GM23338 (cell line): ENCODE data around the gene DNAJB8. TPM values are rescaled to one million over a fixed set of nuclear protein-coding genes. Genes with fewer than 3 reads are reported as not detected.
A peak's percentile ranks its signal among the peaks of the same experiment; 100 is the strongest.

Experiments used
- ATAC-seq: fragments of 200-7000 bp; cut with Tn5 transposase; 3 replicates; pipeline ENCODE4 v1.9.1; 2020
- DNase-seq: peaks from one replicate; pipeline ENCODE4 v3.0.0-alpha.2; 2015; ENCODE audit warnings: low spot score
- H2AFZ ChIP-seq: fragments of 200-600 bp; sonication (generic); 2 replicates; pipeline ENCODE4 v1.8.0; 2016; ENCODE audit warnings: antibody characterized with exemption, mild to moderate bottlenecking, moderate library complexity
- H3F3A ChIP-seq: fragments of 200-600 bp; sonication (generic); replicated peaks from 2 replicates; pipeline ENCODE4 v1.8.0; 2017; ENCODE audit warnings: antibody characterized with exemption, mixed run types, low read depth
- H3K27ac ChIP-seq: fragments of 200-600 bp; sonication (generic); 2 replicates; pipeline ENCODE4 v1.6.1; 2016; ENCODE audit warnings: low read depth
- H3K27me3 ChIP-seq: fragments of 200-600 bp; sonication (generic); 2 replicates; pipeline ENCODE4 v1.8.0; 2016; ENCODE audit warnings: mild to moderate bottlenecking, mixed run types, moderate library complexity; ENCODE audit not compliant: insufficient read depth
- H3K36me3 ChIP-seq: fragments of 200-600 bp; sonication (generic); 2 replicates; pipeline ENCODE4 v1.8.0; 2016; ENCODE audit warnings: mild to moderate bottlenecking; ENCODE audit not compliant: insufficient read depth
- H3K4me1 ChIP-seq: fragments of 200-600 bp; sonication (generic); 2 replicates; pipeline ENCODE4 v1.8.0; 2016; ENCODE audit warnings: mild to moderate bottlenecking, moderate library complexity; ENCODE audit not compliant: insufficient read depth
- H3K4me2 ChIP-seq: fragments of 200-600 bp; sonication (generic); 2 replicates; pipeline ENCODE4 v1.7.1; 2017; ENCODE audit warnings: mixed run types
- H3K4me3 ChIP-seq: fragments of 200-600 bp; sonication (generic); 2 replicates; pipeline ENCODE4 v1.6.1; 2016; ENCODE audit warnings: mixed run types
- H3K79me2 ChIP-seq: fragments of 200-600 bp; sonication (generic); replicated peaks from 2 replicates; pipeline ENCODE4 v1.8.0; 2017; ENCODE audit warnings: mild to moderate bottlenecking; ENCODE audit not compliant: insufficient read depth
- H3K9me2 ChIP-seq: fragments of 200-600 bp; sonication (generic); 2 replicates; pipeline ENCODE4 v1.8.0; 2017; ENCODE audit not compliant: insufficient read depth
- H4K20me1 ChIP-seq: fragments of 200-600 bp; sonication (generic); replicated peaks from 2 replicates; pipeline ENCODE4 v1.8.0; 2017; ENCODE audit warnings: mild to moderate bottlenecking; ENCODE audit not compliant: insufficient read depth
- H3K27ac Mint-ChIP-seq: 2 replicates; pipeline ENCODE4 v1.8.0; 2020; ENCODE audit warnings: inconsistent platforms, mild to moderate bottlenecking, moderate library complexity, mixed read lengths
- H3K27me3 Mint-ChIP-seq: 3 replicates; pipeline ENCODE4 v1.8.0; 2022; ENCODE audit warnings: low read depth, mild to moderate bottlenecking, moderate library complexity, mixed read lengths, inconsistent platforms; ENCODE audit not compliant: insufficient read depth, poor library complexity
- H3K36me3 Mint-ChIP-seq: 3 replicates; pipeline ENCODE4 v1.8.0; 2021; ENCODE audit warnings: low read depth, mild to moderate bottlenecking, inconsistent platforms, moderate library complexity, mixed read lengths
- H3K4me1 Mint-ChIP-seq: 3 replicates; pipeline ENCODE4 v1.8.0; 2020; ENCODE audit warnings: mild to moderate bottlenecking, inconsistent platforms, mixed read lengths
- H3K4me3 Mint-ChIP-seq: 3 replicates; pipeline ENCODE4 v1.8.0; 2021; ENCODE audit warnings: moderate library complexity, mild to moderate bottlenecking, inconsistent platforms, mixed read lengths
- H3K9me3 Mint-ChIP-seq: 3 replicates; pipeline ENCODE4 v1.8.0; 2020; ENCODE audit warnings: moderate library complexity, mild to moderate bottlenecking, inconsistent platforms, mixed read lengths
- CREB1 ChIP-seq: fragments of 250-450 bp; sonication (Bioruptor Pico); IDR thresholded peaks from 2 replicates; pipeline ENCODE4 v1.5.0; 2020; ENCODE audit warnings: low read depth, mild to moderate bottlenecking, moderate library complexity
- CTCF ChIP-seq, 2 experiments: fragments of 200-600 bp in 1 of 2; sonication (generic) in 1 of 2; conservative IDR thresholded peaks; 2 replicates each; pipeline versions ENCODE4 v1.5.1 to v1.6.1; 2016 to 2017; ENCODE audit warnings: antibody characterized with exemption in 2 of 2, low read depth in 2 of 2, mild to moderate bottlenecking in 2 of 2, moderate library complexity in 1 of 2
- EZH2 ChIP-seq: fragments of 200-600 bp; sonication (generic); IDR thresholded peaks from one replicate; pipeline ENCODE4 v1.8.0; 2017; ENCODE audit warnings: antibody characterized with exemption, mild to moderate bottlenecking, low read depth; ENCODE audit not compliant: unreplicated experiment
- EZH2phosphoT487 ChIP-seq: fragments of 200-600 bp; sonication (generic); IDR thresholded peaks from one replicate; pipeline ENCODE4 v1.8.1; 2018; ENCODE audit warnings: antibody characterized with exemption; ENCODE audit not compliant: unreplicated experiment
- NANOG ChIP-seq: IDR thresholded peaks from 2 replicates; pipeline ENCODE4 v1.6.1; 2016; ENCODE audit warnings: antibody characterized with exemption, borderline replicate concordance
- POLR2AphosphoS5 ChIP-seq: IDR thresholded peaks from 2 replicates; pipeline ENCODE4 v1.6.1; 2016; ENCODE audit warnings: antibody characterized with exemption, low read depth
- REST ChIP-seq: IDR thresholded peaks from one replicate; pipeline ENCODE4 v1.6.1; 2018; ENCODE audit warnings: antibody characterized with exemption; ENCODE audit not compliant: unreplicated experiment
- ZNF114 ChIP-seq: fragments of 250-450 bp; sonication (Bioruptor Pico); IDR thresholded peaks from 2 replicates; pipeline ENCODE4 v1.5.0; 2020; ENCODE audit warnings: mild to moderate bottlenecking, moderate library complexity
- polyA plus RNA-seq: library from polyadenylated mRNA; unstranded; fragments of >200 nt; fragmentation: Nextera tagmentation; extraction: Ambion mirVana; gene quantifications from 2 replicates; pipeline ENCODE4 v1.2.1, GENCODE V29; 2016
- total RNA-seq: library from RNA; depleted of rRNA; stranded (reverse); fragments of >200 nt; shearing (Covaris generic); gene quantifications from 2 replicates; pipeline ENCODE4 v1.2.3, GENCODE V29; 2014

DNAJB8 gene
- total and polyA plus RNA-seq, 2 experiments from 2014 or later: not detected

- H3K4me3 ChIP-seq: peak overlapping the region; percentile 65
- H4K20me1 ChIP-seq: no peaks in the 10 kb centered on the region
- peak overlapping the region; percentile 89 for H3K4me2 ChIP-seq
- Mint-ChIP-seq H3K9me3 (no peaks in the 10 kb centered on the region), H3K27me3 (peaks cover 68% of the 10 kb centered on the region), H3K36me3 (no peaks in the 10 kb centered on the region; the same call in 2 of the 3 replicates), H3K4me3 (peak overlapping the region; percentile 83), H3K4me1 (peaks cover 58% of the 10 kb centered on the region), H3K27ac (peak overlapping the region; percentile 47; the same call in 1 of the 2 replicates)
- H3K36me3 ChIP-seq: no peaks in the 10 kb centered on the region
- H3K27ac ChIP-seq: no peak overlapping the region
- H3K9me2 ChIP-seq: no peaks in the 10 kb centered on the region
- H3K27me3 ChIP-seq: peaks cover 68% of the 10 kb centered on the region
- DNase-seq (peak; percentile 32), ATAC-seq (peak; percentile 1; the same call in 1 of the 3 replicates)
- TF ChIP-seq POLR2AphosphoS5 (no peak), EZH2phosphoT487 (no peak), EZH2 (peak; percentile 11)
- peaks cover 18% of the 10 kb centered on the region; the same call in 1 of the 2 replicates for H3F3A ChIP-seq
- peaks cover 39% of the 10 kb centered on the region for H3K4me1 ChIP-seq
- H3K79me2 ChIP-seq: no peaks in the 10 kb centered on the region
- peak overlapping the region; percentile 94 for H2AFZ ChIP-seq
Observed at GRCh38 chr3:128431803-128432300, 34.8 kb downstream of the DNAJB8 start.

- H4K20me1 ChIP-seq: no peaks in the 10 kb centered on the region
- no peak overlapping the region for H3K27ac Mint-ChIP-seq
- peaks cover 55% of the 10 kb centered on the region for H3K4me1 Mint-ChIP-seq
- no peak overlapping the region for H3K4me2 ChIP-seq
- peaks cover 18% of the 10 kb centered on the region; the same call in 1 of the 2 replicates for H3F3A ChIP-seq
- H3K27me3 Mint-ChIP-seq: peaks cover 72% of the 10 kb centered on the region
- H3K9me3 Mint-ChIP-seq: no peaks in the 10 kb centered on the region
- H3K36me3 Mint-ChIP-seq: no peaks in the 10 kb centered on the region; the same call in 2 of the 3 replicates
- H3K27me3 ChIP-seq: peaks cover 78% of the 10 kb centered on the region
- no peak overlapping the region for H3K27ac ChIP-seq
- H3K4me1 ChIP-seq: peaks cover 39% of the 10 kb centered on the region
- no peak overlapping the region for H3K4me3 ChIP-seq
- DNase-seq (no peak), ATAC-seq (no peak)
- H3K36me3 ChIP-seq: no peaks in the 10 kb centered on the region
- H3K9me2 ChIP-seq: no peaks in the 10 kb centered on the region
- TF ChIP-seq NANOG (no peak), CTCF (conservative IDR thresholded peaks at IDR 0.05; ENCODE audit: low read depth in 2 of 2) (no peak), ZNF114 (CRISPR knock-in tag) (no peak), REST (no peak), CREB1 (CRISPR knock-in tag) (no peak)
- H3K4me3 Mint-ChIP-seq: peak overlapping the region; percentile 29; the same call in 1 of the 3 replicates
- no peak overlapping the region for H2AFZ ChIP-seq
- H3K79me2 ChIP-seq: no peaks in the 10 kb centered on the region
Observed at GRCh38 chr3:128430731-128431130, 36.0 kb downstream of the DNAJB8 start.
